HepG2 (cell line): Measurements from ENCODE around the gene NXT1. TPM values are rescaled to one million over a fixed set of nuclear protein-coding genes. Genes with fewer than 3 reads are reported as not detected.

Source experiments
- MZF1 ChIP-seq: sonication (generic); formaldehyde crosslinking; IDR thresholded peaks from 2 replicates; pipeline ENCODE4 v1.8.1; 2023; ENCODE audit warnings: mild to moderate bottlenecking, missing genetic modification reagents, borderline replicate concordance
- NFE2L1 ChIP-seq: sonication (generic); formaldehyde crosslinking; IDR thresholded peaks from 2 replicates; pipeline ENCODE4 v1.4.0; 2020; ENCODE audit warnings: missing genetic modification reagents, mild to moderate bottlenecking, borderline replicate concordance
- RERE ChIP-seq: IDR thresholded peaks from 2 replicates; pipeline ENCODE4 v1.6.1; 2016; ENCODE audit warnings: low read depth, missing genetic modification reagents, missing compliant biosample characterization
- ZSCAN20 ChIP-seq: sonication (generic); formaldehyde crosslinking; IDR thresholded peaks from 2 replicates; pipeline ENCODE4 v1.4.0; 2020; ENCODE audit warnings: missing genetic modification reagents, mild to moderate bottlenecking, borderline replicate concordance
- ZUFSP ChIP-seq: sonication (generic); formaldehyde crosslinking; IDR thresholded peaks from 2 replicates; pipeline ENCODE4 v1.9.0; 2021; ENCODE audit warnings: missing genetic modification reagents, mild to moderate bottlenecking, borderline replicate concordance
- polyA plus RNA-seq, 8 experiments: library from polyadenylated mRNA; depleted of rRNA in 3 of 8; stranded (reverse) in 7 of 8; unstranded in 1 of 8; fragments of >200 nt; fragmentation: Illumina TruSeq in 4 of 8; extraction: Trizol in 4 of 8; gene quantifications; 2 replicates each; pipeline versions ENCODE4 v1.2.1 to v1.2.3, GENCODE V29; 2011 to 2016; ENCODE audit warnings: low read depth in 4 of 8, missing spikeins in 1 of 8, mixed read lengths in 1 of 8; ENCODE audit not compliant: insufficient read depth in 1 of 8
- total RNA-seq, 5 experiments: library from RNA; depleted of rRNA; stranded (reverse); fragments of >200 nt; fragmentation: Illumina TruSeq; extraction: Trizol; gene quantifications; 2 replicates each; pipeline ENCODE4 v1.2.3, GENCODE V29; 2016; ENCODE audit warnings: low read depth in 1 of 5

The NXT1 gene
- total and polyA plus RNA-seq, 2 of the 13 experiments (the other 11 are each of a cell fraction or from before 2014, with no cell fraction given): 35.6 to 65.9 TPM

GRCh38 chr20:23361476-23362391 is 11.1 kb downstream of the NXT1 start, which contains the start of gene GZF1 (continued):
- TF ChIP-seq RERE (CRISPR knock-in tag): peak; percentile 73
- TF ChIP-seq ZSCAN20: 0 out of 2 replicates have a peak, but pooled peaks have one; percentile 26
- no peak for TF ChIP-seq ZUFSP (CRISPR knock-in tag)
- TF ChIP-seq MZF1: peak; percentile 86; the same call in 1 of the 2 replicates
- TF ChIP-seq NFE2L1: peak; percentile 95; the same call in 1 of the 2 replicates
